OCI-LY1 (cell line): Measurements from ENCODE around the gene RPRD2.

ENCODE experiments used
- H2AFZ ChIP-seq: fragments of 200-600 bp; sonication (generic), shearing (Covaris generic); 2 replicates; pipeline ENCODE4 v1.6.0; 2014; ENCODE audit warnings: antibody characterized with exemption, mild to moderate bottlenecking, low read length
- H3F3A ChIP-seq: fragments of 200-600 bp; sonication (generic), shearing (Covaris generic); 2 replicates; pipeline ENCODE4 v1.6.0; 2014; ENCODE audit warnings: mild to moderate bottlenecking, antibody characterized with exemption, low read length, moderate library complexity; ENCODE audit not compliant: insufficient read depth
- H3K27ac ChIP-seq: fragments of 200-600 bp; sonication (generic); 2 replicates; pipeline ENCODE4 v1.5.1; 2014; ENCODE audit warnings: low read length, mixed run types, mild to moderate bottlenecking, low read depth; ENCODE audit not compliant: poor library complexity, severe bottlenecking
- H3K27me3 ChIP-seq: fragments of 200-600 bp; sonication (generic); 2 replicates; pipeline ENCODE4 v1.6.0; 2014; ENCODE audit warnings: antibody characterized with exemption, mild to moderate bottlenecking, low read length, moderate library complexity; ENCODE audit not compliant: insufficient read depth
- H3K36me3 ChIP-seq: fragments of 200-600 bp; sonication (generic); 2 replicates; pipeline ENCODE4 v1.6.1; 2014; ENCODE audit warnings: mild to moderate bottlenecking, antibody characterized with exemption, low read length, moderate library complexity, mixed read lengths; ENCODE audit not compliant: insufficient read depth
- H3K4me1 ChIP-seq: fragments of 200-600 bp; sonication (generic); 2 replicates; pipeline ENCODE4 v1.5.1; 2014; ENCODE audit warnings: mild to moderate bottlenecking, low read length, moderate library complexity; ENCODE audit not compliant: insufficient read depth, severe bottlenecking
- H3K4me2 ChIP-seq: fragments of 200-600 bp; sonication (generic), shearing (Covaris generic); 2 replicates; pipeline ENCODE4 v1.6.1; 2014; ENCODE audit warnings: low read length
- H3K4me3 ChIP-seq: fragments of 200-600 bp; sonication (generic); 2 replicates; pipeline ENCODE4 v1.5.1; 2014; ENCODE audit warnings: low read length, low read depth, mild to moderate bottlenecking, mixed read lengths; ENCODE audit not compliant: poor library complexity, severe bottlenecking
- H3K79me2 ChIP-seq: fragments of 200-600 bp; shearing (Covaris generic); 2 replicates; pipeline ENCODE4 v1.6.1; 2016; ENCODE audit warnings: mixed run types, low read length, mixed read lengths; ENCODE audit not compliant: insufficient read depth
- H3K9ac ChIP-seq: fragments of 200-600 bp; sonication (generic), shearing (Covaris generic); 2 replicates; pipeline ENCODE4 v1.6.1; 2014; ENCODE audit warnings: mild to moderate bottlenecking, low read length, mixed read lengths
- H3K9me2 ChIP-seq: fragments of 200-600 bp; sonication (generic), shearing (Covaris generic); 2 replicates; pipeline ENCODE4 v1.6.1; 2014; ENCODE audit warnings: low read depth, mild to moderate bottlenecking, low read length, mixed read lengths
- H3K9me3 ChIP-seq: fragments of 200-600 bp; shearing (Covaris generic); 2 replicates; pipeline ENCODE4 v1.6.1; 2014; ENCODE audit warnings: low read length, mixed read lengths
- H4K20me1 ChIP-seq: fragments of 200-600 bp; sonication (generic), shearing (Covaris generic); 2 replicates; pipeline ENCODE4 v1.6.0; 2016; ENCODE audit warnings: mild to moderate bottlenecking, low read length; ENCODE audit not compliant: insufficient read depth
- EZH2 ChIP-seq: fragments of 200-600 bp; sonication (generic), shearing (Covaris generic); IDR thresholded peaks from 2 replicates; pipeline ENCODE4 v1.8.0; 2017; ENCODE audit warnings: borderline replicate concordance, mixed run types, mild to moderate bottlenecking, antibody characterized with exemption, low read length, moderate library complexity, mixed read lengths
- TF ChIP-seq, protein P1 (sequence below): fragments of 200-600 bp; sonication (generic), shearing (Covaris generic); IDR thresholded peaks from 2 replicates; pipeline ENCODE4 v1.5.1; 2017; ENCODE audit warnings: mild to moderate bottlenecking, antibody characterized with exemption, low read length, moderate library complexity, mixed read lengths

The RPRD2 gene

DNA sequence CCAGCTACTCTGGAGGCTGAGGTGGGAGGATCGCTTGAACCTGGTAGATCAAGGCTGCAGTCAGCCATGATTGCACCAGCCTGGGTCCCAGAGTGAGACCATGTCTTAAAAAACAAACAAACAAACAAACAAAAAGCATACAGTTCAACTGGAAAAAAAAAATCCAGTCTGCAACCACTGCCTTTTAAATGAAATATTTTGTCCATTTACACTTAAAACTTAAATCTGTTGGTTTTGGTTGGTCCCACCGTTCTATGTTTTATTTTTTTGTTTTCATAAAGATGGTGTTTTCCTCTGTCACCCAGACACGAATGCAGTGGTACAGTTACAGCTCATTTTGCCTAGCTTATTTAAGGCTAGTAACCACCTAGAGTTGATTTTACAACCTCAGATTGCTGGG is 161.4 kb downstream of the RPRD2 start:
- no peak overlapping the region for H3K4me2 ChIP-seq
- no peak overlapping the region for H3K27ac ChIP-seq
- no peaks in the 10 kb centered on the region for H3K79me2 ChIP-seq
- no peaks in the 10 kb centered on the region for H3K27me3 ChIP-seq
- H3K36me3 ChIP-seq: no peaks in the 10 kb centered on the region
- H3K4me1 ChIP-seq: peaks cover 4% of the 10 kb centered on the region
- no peak overlapping the region for H3K9ac ChIP-seq
- H3F3A ChIP-seq: no peaks in the 10 kb centered on the region
- H3K4me3 ChIP-seq: no peak overlapping the region
- H4K20me1 ChIP-seq: no peaks in the 10 kb centered on the region
- TF ChIP-seq, protein P1, sequence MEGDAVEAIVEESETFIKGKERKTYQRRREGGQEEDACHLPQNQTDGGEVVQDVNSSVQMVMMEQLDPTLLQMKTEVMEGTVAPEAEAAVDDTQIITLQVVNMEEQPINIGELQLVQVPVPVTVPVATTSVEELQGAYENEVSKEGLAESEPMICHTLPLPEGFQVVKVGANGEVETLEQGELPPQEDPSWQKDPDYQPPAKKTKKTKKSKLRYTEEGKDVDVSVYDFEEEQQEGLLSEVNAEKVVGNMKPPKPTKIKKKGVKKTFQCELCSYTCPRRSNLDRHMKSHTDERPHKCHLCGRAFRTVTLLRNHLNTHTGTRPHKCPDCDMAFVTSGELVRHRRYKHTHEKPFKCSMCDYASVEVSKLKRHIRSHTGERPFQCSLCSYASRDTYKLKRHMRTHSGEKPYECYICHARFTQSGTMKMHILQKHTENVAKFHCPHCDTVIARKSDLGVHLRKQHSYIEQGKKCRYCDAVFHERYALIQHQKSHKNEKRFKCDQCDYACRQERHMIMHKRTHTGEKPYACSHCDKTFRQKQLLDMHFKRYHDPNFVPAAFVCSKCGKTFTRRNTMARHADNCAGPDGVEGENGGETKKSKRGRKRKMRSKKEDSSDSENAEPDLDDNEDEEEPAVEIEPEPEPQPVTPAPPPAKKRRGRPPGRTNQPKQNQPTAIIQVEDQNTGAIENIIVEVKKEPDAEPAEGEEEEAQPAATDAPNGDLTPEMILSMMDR: no peak
- TF ChIP-seq EZH2: no peak
- no peaks in the 10 kb centered on the region for H3K9me3 ChIP-seq
- no peak overlapping the region for H2AFZ ChIP-seq
- no peaks in the 10 kb centered on the region for H3K9me2 ChIP-seq
